LNCAP (cell line): ENCODE data around the gene SPAG16.

ENCODE experiments used
- TF ChIP-seq, protein P1 (sequence below): fragments of 450-650 bp; IDR thresholded peaks from 2 replicates; pipeline ENCODE4 v1.5.1; 2017; ENCODE audit warnings: mild to moderate bottlenecking

The SPAG16 gene

GRCh38 chr2:214127170-214127569 lies 842.9 kb downstream of the SPAG16 start:
- TF ChIP-seq, protein P1, sequence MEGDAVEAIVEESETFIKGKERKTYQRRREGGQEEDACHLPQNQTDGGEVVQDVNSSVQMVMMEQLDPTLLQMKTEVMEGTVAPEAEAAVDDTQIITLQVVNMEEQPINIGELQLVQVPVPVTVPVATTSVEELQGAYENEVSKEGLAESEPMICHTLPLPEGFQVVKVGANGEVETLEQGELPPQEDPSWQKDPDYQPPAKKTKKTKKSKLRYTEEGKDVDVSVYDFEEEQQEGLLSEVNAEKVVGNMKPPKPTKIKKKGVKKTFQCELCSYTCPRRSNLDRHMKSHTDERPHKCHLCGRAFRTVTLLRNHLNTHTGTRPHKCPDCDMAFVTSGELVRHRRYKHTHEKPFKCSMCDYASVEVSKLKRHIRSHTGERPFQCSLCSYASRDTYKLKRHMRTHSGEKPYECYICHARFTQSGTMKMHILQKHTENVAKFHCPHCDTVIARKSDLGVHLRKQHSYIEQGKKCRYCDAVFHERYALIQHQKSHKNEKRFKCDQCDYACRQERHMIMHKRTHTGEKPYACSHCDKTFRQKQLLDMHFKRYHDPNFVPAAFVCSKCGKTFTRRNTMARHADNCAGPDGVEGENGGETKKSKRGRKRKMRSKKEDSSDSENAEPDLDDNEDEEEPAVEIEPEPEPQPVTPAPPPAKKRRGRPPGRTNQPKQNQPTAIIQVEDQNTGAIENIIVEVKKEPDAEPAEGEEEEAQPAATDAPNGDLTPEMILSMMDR: no peak

GRCh38 chr2:214127571-214127970 lies 843.3 kb downstream of the SPAG16 start:
- TF ChIP-seq, protein P1: no peak

- TF ChIP-seq, protein P1: no peak
Measured at GRCh38 chr2:214128040-214128439, 843.8 kb downstream of the SPAG16 start.

GRCh38 chr2:214130114-214130513 lies 845.9 kb downstream of the SPAG16 start:
- TF ChIP-seq, protein P1: no peak

DNA sequence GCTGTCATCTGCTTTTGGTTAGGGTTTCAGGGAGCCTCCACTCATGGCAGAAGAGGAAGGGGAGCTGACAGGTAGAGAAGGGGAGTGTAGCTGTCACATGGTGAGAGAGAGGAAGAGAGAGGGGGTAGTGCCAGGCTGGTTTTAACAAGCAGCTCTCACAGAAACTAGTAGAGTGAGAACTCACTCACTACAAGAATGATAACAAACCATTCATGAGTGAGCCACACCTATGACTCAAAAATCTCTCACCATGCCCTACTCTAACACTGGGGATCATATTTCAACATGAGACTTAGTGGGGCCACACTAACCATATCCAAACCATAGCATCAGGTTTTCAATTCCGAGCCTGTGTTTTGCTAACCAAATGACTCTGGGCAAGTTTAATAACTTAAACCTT lies 851.7 kb downstream of the SPAG16 start:
- TF ChIP-seq, protein P1: no peak

GRCh38 chr2:214138779-214139178 lies 854.5 kb downstream of the SPAG16 start:
- TF ChIP-seq, protein P1: no peak

- TF ChIP-seq, protein P1: no peak
Measured at GRCh38 chr2:214139630-214140284, 855.5 kb downstream of the SPAG16 start.

GRCh38 chr2:214156971-214157370 lies 872.7 kb downstream of the SPAG16 start:
- TF ChIP-seq, protein P1: no peak
